ENCODE results near the gene CELF2. TPM values are rescaled to one million over a fixed set of nuclear protein-coding genes. Genes with fewer than 3 reads are reported as not detected.

Gene CELF2
- total and polyA plus RNA-seq, 9 of the 15 experiments (the other 6 are each of a cell fraction or from before 2014, with no cell fraction given), result 4.0 to 20.3 (median 11.1) TPM

DNA sequence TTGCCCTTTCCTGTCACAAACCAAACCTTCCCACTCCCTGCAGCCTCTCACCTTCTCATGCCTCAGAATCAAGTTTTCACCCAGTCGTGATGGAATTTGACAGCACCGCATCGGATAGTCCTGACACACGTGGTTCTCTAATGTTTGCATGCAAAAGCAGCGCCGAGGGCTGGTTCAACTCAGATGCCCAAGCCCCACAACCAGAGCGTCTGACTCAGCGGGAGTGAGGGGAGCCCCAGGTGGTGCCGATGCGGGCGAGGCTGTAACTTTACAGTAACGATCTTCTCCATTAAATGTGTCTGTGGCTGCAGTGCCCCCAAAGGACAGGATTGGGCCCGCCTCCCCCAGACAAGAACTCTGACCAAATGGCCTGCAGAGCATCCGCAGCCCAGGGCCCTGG lies 284.5 kb downstream of the CELF2 start:
- 70% methylated on average over 9 of the region's 14 CpGs for WGBS (ENCODE audit: insufficient coverage, low coverage, missing lambda C conversion rate)
- Histone ChIP-seq H3K27ac (ENCODE audit: extremely low read depth, low read depth, low read length) (no peak overlapping the region), H3K79me2 (ENCODE audit: control insufficient read depth, insufficient read depth, low read length) (no peaks in the 10 kb centered on the region), H3K4me1 (replicated peaks in 1 of 2; ENCODE audit: control insufficient read depth in 2 of 2, insufficient read depth in 2 of 2, low read length in 2 of 2) (no peaks in the 10 kb centered on the region), H3K9ac (ENCODE audit: insufficient read depth in 1 of 2, low read depth in 2 of 2, low read length in 2 of 2) (no peak overlapping the region), H3K36me3 (ENCODE audit: control insufficient read depth, insufficient read depth, low read length) (no peaks in the 10 kb centered on the region), H3K9me3 (replicated peaks; ENCODE audit: control insufficient read depth, insufficient read depth, low read depth, low read length) (no peaks in the 10 kb centered on the region), H3K4me2 (ENCODE audit: insufficient read depth, low read length) (no peak overlapping the region), H3K9me1 (ENCODE audit: control insufficient read depth, insufficient read depth, low read length) (no peaks in the 10 kb centered on the region), H3K4me3 (no peak overlapping the region), H3K27me3 (ENCODE audit: control insufficient read depth in 2 of 2, insufficient read depth in 2 of 2, low read length in 2 of 2) (no peaks in the 10 kb centered on the region), H4K20me1 (replicated peaks; ENCODE audit: control insufficient read depth, insufficient read depth, low read length) (no peaks in the 10 kb centered on the region), H2AFZ (ENCODE audit: low read depth, low read length) (no peak overlapping the region)
- in situ Hi-C loops (cut with MboI), result no loop called here
- TF ChIP-seq ZNF224 (CRISPR knock-in tag; IDR thresholded peaks at IDR 0.05), result no peak
- TF ChIP-seq HNRNPUL1 (IDR thresholded peaks at IDR 0.05; ENCODE audit: low read length), result no peak
- TF ChIP-seq, protein P1, sequence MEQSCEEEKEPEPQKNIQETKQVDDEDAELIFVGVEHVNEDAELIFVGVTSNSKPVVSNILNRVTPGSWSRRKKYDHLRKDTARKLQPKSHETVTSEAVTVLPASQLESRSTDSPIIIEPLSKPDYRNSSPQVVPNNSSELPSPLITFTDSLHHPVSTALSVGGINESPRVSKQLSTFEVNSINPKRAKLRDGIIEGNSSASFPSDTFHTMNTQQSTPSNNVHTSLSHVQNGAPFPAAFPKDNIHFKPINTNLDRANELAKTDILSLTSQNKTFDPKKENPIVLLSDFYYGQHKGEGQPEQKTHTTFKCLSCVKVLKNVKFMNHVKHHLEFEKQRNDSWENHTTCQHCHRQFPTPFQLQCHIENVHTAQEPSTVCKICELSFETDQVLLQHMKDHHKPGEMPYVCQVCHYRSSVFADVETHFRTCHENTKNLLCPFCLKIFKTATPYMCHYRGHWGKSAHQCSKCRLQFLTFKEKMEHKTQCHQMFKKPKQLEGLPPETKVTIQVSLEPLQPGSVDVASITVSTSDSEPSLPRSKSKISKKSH (CRISPR knock-in tag; IDR thresholded peaks at IDR 0.05), result no peak
- no peak for TF ChIP-seq SETDB1 (IDR thresholded peaks at IDR 0.05; ENCODE audit: low read length)
- TF ChIP-seq PHF8 (IDR thresholded peaks at IDR 0.05; ENCODE audit: borderline replicate concordance, low read length), result no peak
- no peak for TF ChIP-seq HES1 (IDR thresholded peaks at IDR 0.05; ENCODE audit: low read depth)
- no peak for TF ChIP-seq BHLHE40 (IDR thresholded peaks at IDR 0.05; ENCODE audit: low read length)
- no peak for TF ChIP-seq ZNF354B (CRISPR knock-in tag; IDR thresholded peaks at IDR 0.05)
- no peak for TF ChIP-seq ZNF707 (CRISPR knock-in tag; conservative IDR thresholded peaks at IDR 0.05)
- no peak for TF ChIP-seq BCOR (IDR thresholded peaks at IDR 0.05)
- TF ChIP-seq RB1 (IDR thresholded peaks at IDR 0.05; ENCODE audit: low read depth), result no peak
- TF ChIP-seq POLR2H (tag; IDR thresholded peaks at IDR 0.05; ENCODE audit: low read depth), result no peak
- TF ChIP-seq POLR3G (IDR thresholded peaks at IDR 0.05; ENCODE audit: extremely low read depth, insufficient read length, insufficient replicate concordance), result no peak
- no peak for TF ChIP-seq ZKSCAN3 (CRISPR knock-in tag; IDR thresholded peaks at IDR 0.05)
- TF ChIP-seq KDM5B (IDR thresholded peaks at IDR 0.05; ENCODE audit: insufficient replicate concordance, low read depth, low read length), result no peak
- TF ChIP-seq NFE2 (IDR thresholded peaks at IDR 0.05; ENCODE audit: low read depth), result no peak
- ATAC-seq, result no peak
- CTCF ChIA-PET (ENCODE audit: low intra/inter-chr PET ratio), result no interaction called here
- intact Hi-C loops (cut with micrococcal nuclease), result no loop called here
- DNase-seq (ENCODE audit: extremely low read depth in 1 of 4, low spot score in 3 of 4), result no peak
- POLR2A ChIA-PET, result no interaction called here
- no TSS peak for BruUV-seq (replicated peaks)
- no peak for FAIRE-seq

All from K562 (cell line).